A673 (cell line): ENCODE data around the gene POC5. TPM values are rescaled to one million over a fixed set of nuclear protein-coding genes. Genes with fewer than 3 reads are reported as not detected.

Source experiments
- BruUV-seq: library from RNA; stranded (reverse); fragments of 400-500 nt; replicated peaks from 2 replicates; lab custom pipeline; 2021; lab: Mats Ljungman, UMichigan
- CTCF ChIA-PET: fragments of 300-600 bp; sonication (Branson Sonifier 250); formaldehyde crosslinking; loops from one replicate; lab custom pipeline; 2022; ENCODE audit warnings: antibody characterized with exemption; lab: Charles Lee
- POLR2A ChIA-PET: fragments of 300-600 bp; sonication (Branson Sonifier 250); formaldehyde crosslinking; loops from one replicate; lab custom pipeline; 2022; ENCODE audit warnings: antibody characterized with exemption; ENCODE audit not compliant: low non-redundant PET; lab: Charles Lee
- DNase-seq: peaks from one replicate; pipeline ENCODE4 v3.0.0-alpha.2; 2015; ENCODE audit warnings: low spot score
- H3K27ac ChIP-seq: fragments of 200-600 bp; sonication (generic); 2 replicates; pipeline ENCODE4 v1.5.1; 2016; ENCODE audit warnings: mixed run types, low read depth, mild to moderate bottlenecking, mixed read lengths, antibody characterized with exemption, low read length; ENCODE audit not compliant: poor library complexity, severe bottlenecking
- H3K27me3 ChIP-seq: fragments of 200-600 bp; sonication (generic); replicated peaks from 2 replicates; pipeline ENCODE4 v1.6.1; 2017; ENCODE audit warnings: mixed run types, low read depth, mild to moderate bottlenecking, mixed read lengths, antibody characterized with exemption, low read length; ENCODE audit not compliant: insufficient read depth, poor library complexity
- H3K36me3 ChIP-seq: fragments of 200-600 bp; sonication (generic); 2 replicates; pipeline ENCODE4 v1.6.1; 2016; ENCODE audit warnings: mixed run types, mild to moderate bottlenecking, mixed read lengths, antibody characterized with exemption, low read length; ENCODE audit not compliant: insufficient read depth, poor library complexity, severe bottlenecking
- H3K4me1 ChIP-seq: fragments of 200-600 bp; sonication (generic); 2 replicates; pipeline ENCODE4 v1.6.1; 2017; ENCODE audit warnings: mixed run types, mild to moderate bottlenecking, mixed read lengths, antibody characterized with exemption, low read length; ENCODE audit not compliant: insufficient read depth, poor library complexity, severe bottlenecking
- H3K4me3 ChIP-seq: fragments of 200-600 bp; sonication (generic); 2 replicates; pipeline ENCODE4 v1.5.1; 2016; ENCODE audit warnings: low read depth, mixed run types, mild to moderate bottlenecking, mixed read lengths, low read length; ENCODE audit not compliant: poor library complexity, severe bottlenecking
- H3K9me3 ChIP-seq: fragments of 200-600 bp; sonication (generic); 2 replicates; pipeline ENCODE4 v1.6.1; 2016; ENCODE audit warnings: mixed run types, low read depth, mild to moderate bottlenecking, mixed read lengths, antibody characterized with exemption, low read length; ENCODE audit not compliant: poor library complexity, severe bottlenecking
- EZH2 ChIP-seq: fragments of 200-600 bp; sonication (generic); IDR thresholded peaks from 2 replicates; pipeline ENCODE4 v1.6.1; 2017; ENCODE audit warnings: borderline replicate concordance, low read depth, mild to moderate bottlenecking, mixed read lengths, antibody characterized with exemption, low read length; ENCODE audit not compliant: poor library complexity, severe bottlenecking
- intact Hi-C: fragments of 100-400 bp; cut with micrococcal nuclease; formaldehyde crosslinking; loops from one replicate; pipeline ENCODE4 v1.10.0; 2022; ENCODE audit not compliant: unreplicated experiment
- total RNA-seq: library from RNA; stranded (reverse); gene quantifications from 2 replicates; pipeline ENCODE4 v1.2.3, GENCODE V29; 2021
- TF ChIP-seq, protein P1 (sequence below): fragments of 300-800, 200-600 bp; sonication (generic); conservative IDR thresholded peaks from 2 replicates; pipeline ENCODE4 v1.5.1; 2017; ENCODE audit warnings: low read depth, mild to moderate bottlenecking, antibody characterized with exemption, low read length, moderate library complexity, mixed read lengths

The POC5 gene
- total RNA-seq, 1 experiment from 2014 or later, result 28.5 TPM

GRCh38 chr5:75678155-75678554 is 39.1 kb downstream of the POC5 start:
- intact Hi-C loops, result no loop called here
- ChIA-PET CTCF (no interaction called here), POLR2A (no interaction called here)
- no TSS peak for BruUV-seq
- Histone ChIP-seq H3K27ac (no peak overlapping the region), H3K9me3 (no peaks in the 10 kb centered on the region), H3K27me3 (no peaks in the 10 kb centered on the region), H3K36me3 (no peaks in the 10 kb centered on the region), H3K4me1 (no peaks in the 10 kb centered on the region), H3K4me3 (no peak overlapping the region)
- DNase-seq, result no peak
- TF ChIP-seq EZH2, result no peak
- TF ChIP-seq, protein P1, sequence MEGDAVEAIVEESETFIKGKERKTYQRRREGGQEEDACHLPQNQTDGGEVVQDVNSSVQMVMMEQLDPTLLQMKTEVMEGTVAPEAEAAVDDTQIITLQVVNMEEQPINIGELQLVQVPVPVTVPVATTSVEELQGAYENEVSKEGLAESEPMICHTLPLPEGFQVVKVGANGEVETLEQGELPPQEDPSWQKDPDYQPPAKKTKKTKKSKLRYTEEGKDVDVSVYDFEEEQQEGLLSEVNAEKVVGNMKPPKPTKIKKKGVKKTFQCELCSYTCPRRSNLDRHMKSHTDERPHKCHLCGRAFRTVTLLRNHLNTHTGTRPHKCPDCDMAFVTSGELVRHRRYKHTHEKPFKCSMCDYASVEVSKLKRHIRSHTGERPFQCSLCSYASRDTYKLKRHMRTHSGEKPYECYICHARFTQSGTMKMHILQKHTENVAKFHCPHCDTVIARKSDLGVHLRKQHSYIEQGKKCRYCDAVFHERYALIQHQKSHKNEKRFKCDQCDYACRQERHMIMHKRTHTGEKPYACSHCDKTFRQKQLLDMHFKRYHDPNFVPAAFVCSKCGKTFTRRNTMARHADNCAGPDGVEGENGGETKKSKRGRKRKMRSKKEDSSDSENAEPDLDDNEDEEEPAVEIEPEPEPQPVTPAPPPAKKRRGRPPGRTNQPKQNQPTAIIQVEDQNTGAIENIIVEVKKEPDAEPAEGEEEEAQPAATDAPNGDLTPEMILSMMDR, result no peak

- intact Hi-C loops, result no loop called here
- POLR2A ChIA-PET, result no interaction called here
- CTCF ChIA-PET, result no interaction called here
- TF ChIP-seq EZH2, result no peak
- TF ChIP-seq, protein P1, result no peak
- no peaks in the 10 kb centered on the region for H3K27me3 ChIP-seq
- no peaks in the 10 kb centered on the region for H3K36me3 ChIP-seq
- H3K9me3 ChIP-seq, result no peaks in the 10 kb centered on the region
- no peaks in the 10 kb centered on the region for H3K4me1 ChIP-seq
- no peak overlapping the region for H3K27ac ChIP-seq
- no peak for DNase-seq
- no TSS peak for BruUV-seq
- H3K4me3 ChIP-seq, result no peak overlapping the region
Measured at GRCh38 chr5:75677607-75678006, 39.6 kb downstream of the POC5 start.

DNA sequence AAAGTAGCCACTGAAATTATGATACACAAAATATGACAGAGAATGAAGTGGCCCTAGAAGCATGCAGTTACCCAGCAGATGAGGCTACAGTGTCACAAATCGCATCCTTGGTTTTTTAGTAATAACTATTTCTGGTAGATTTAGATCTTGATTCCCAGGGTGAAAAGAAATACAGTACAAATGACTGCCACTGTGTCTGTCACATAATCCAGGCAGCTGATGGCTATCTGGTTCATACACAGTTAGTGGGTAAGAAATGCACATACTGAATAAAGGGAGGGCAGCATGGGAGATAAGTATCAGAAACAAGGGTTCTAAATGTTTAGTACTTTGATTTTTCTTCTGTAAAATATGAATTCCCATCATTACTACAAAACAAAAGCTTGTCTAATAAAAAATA is 41.5 kb downstream of the POC5 start:
- intact Hi-C loops, result no loop called here
- ChIA-PET CTCF (no interaction called here), POLR2A (no interaction called here)
- Histone ChIP-seq H3K27ac (no peak overlapping the region), H3K27me3 (no peaks in the 10 kb centered on the region), H3K4me1 (no peaks in the 10 kb centered on the region), H3K4me3 (no peak overlapping the region), H3K9me3 (no peaks in the 10 kb centered on the region), H3K36me3 (no peaks in the 10 kb centered on the region)
- no TSS peak for BruUV-seq
- no peak for DNase-seq
- TF ChIP-seq, protein P1, result no peak
- no peak for TF ChIP-seq EZH2
